Esophagus squamous epithelium (tissue), 4 donors: ENCODE measurements around the gene TMEM184B.

Source experiments
- CTCF ChIP-seq, 6 experiments: fragments of 450-650 bp in 4 of 6; fragments of 200-600 bp in 2 of 6; sonication (generic) in 2 of 6; IDR thresholded peaks; one replicate each; pipeline ENCODE4 v1.5.1; 2016 to 2019; ENCODE audit warnings: antibody characterized with exemption in 6 of 6, mild to moderate bottlenecking in 4 of 6, moderate library complexity in 4 of 6
- POLR2A ChIP-seq, 4 donors: fragments of 450-650 bp; IDR thresholded peaks; one replicate each; pipeline ENCODE4 v1.6.1; 2017; ENCODE audit warnings: antibody characterized with exemption in 4 of 4, mild to moderate bottlenecking in 4 of 4, moderate library complexity in 3 of 4

- TF ChIP-seq CTCF (IDR thresholded peaks at IDR 0.05), result no peak
- TF ChIP-seq POLR2A (IDR thresholded peaks at IDR 0.05), result no peak
Observed at GRCh38 chr22:38257181-38257580, 15.6 kb downstream of the TMEM184B start.
